Skeletal muscle tissue (tissue), 4 donors: Measurements from ENCODE around the gene MAML3. TPM values are rescaled to one million over a fixed set of nuclear protein-coding genes. Genes with fewer than 3 reads are reported as not detected.

Source experiments
- H3K27ac ChIP-seq: one replicate; pipeline ENCODE4 v1.7.0; 2013; ENCODE audit warnings: mild to moderate bottlenecking, low read depth, low read length, inconsistent platforms
- H3K27me3 ChIP-seq, 3 donors: one replicate each; pipeline ENCODE4 v1.7.0; 2013; ENCODE audit warnings: low read length in 3 of 3; ENCODE audit not compliant: control insufficient read depth in 3 of 3, insufficient read depth in 3 of 3
- H3K36me3 ChIP-seq, 3 donors: one replicate each; pipeline ENCODE4 v1.7.0; 2013; ENCODE audit warnings: low read length in 3 of 3; ENCODE audit not compliant: control insufficient read depth in 3 of 3, insufficient read depth in 3 of 3
- H3K4me1 ChIP-seq, 3 donors: one replicate each; pipeline ENCODE4 v1.7.0; 2013; ENCODE audit warnings: low read length in 3 of 3, mild to moderate bottlenecking in 3 of 3; ENCODE audit not compliant: control insufficient read depth in 3 of 3, insufficient read depth in 3 of 3
- H3K4me3 ChIP-seq, 3 donors: one replicate each; pipeline ENCODE4 v1.7.0; 2013; ENCODE audit warnings: low read length in 3 of 3
- H3K9ac ChIP-seq, 3 donors: one replicate each; pipeline ENCODE4 v1.7.0; 2013; ENCODE audit warnings: low read length in 3 of 3, mild to moderate bottlenecking in 3 of 3, moderate library complexity in 2 of 3, low read depth in 1 of 3
- H3K9me3 ChIP-seq, 3 donors: one replicate each; pipeline ENCODE4 v1.7.0; 2013; ENCODE audit warnings: low read length in 3 of 3; ENCODE audit not compliant: control insufficient read depth in 3 of 3
- total RNA-seq: library from RNA; depleted of rRNA; stranded (reverse); fragments of >200 nt; gene quantifications from one replicate; pipeline ENCODE4 v1.2.3, GENCODE V29; 2014
- donor health status: Osteomylitis.

MAML3 gene
- total RNA-seq = 3.1 TPM

DNA sequence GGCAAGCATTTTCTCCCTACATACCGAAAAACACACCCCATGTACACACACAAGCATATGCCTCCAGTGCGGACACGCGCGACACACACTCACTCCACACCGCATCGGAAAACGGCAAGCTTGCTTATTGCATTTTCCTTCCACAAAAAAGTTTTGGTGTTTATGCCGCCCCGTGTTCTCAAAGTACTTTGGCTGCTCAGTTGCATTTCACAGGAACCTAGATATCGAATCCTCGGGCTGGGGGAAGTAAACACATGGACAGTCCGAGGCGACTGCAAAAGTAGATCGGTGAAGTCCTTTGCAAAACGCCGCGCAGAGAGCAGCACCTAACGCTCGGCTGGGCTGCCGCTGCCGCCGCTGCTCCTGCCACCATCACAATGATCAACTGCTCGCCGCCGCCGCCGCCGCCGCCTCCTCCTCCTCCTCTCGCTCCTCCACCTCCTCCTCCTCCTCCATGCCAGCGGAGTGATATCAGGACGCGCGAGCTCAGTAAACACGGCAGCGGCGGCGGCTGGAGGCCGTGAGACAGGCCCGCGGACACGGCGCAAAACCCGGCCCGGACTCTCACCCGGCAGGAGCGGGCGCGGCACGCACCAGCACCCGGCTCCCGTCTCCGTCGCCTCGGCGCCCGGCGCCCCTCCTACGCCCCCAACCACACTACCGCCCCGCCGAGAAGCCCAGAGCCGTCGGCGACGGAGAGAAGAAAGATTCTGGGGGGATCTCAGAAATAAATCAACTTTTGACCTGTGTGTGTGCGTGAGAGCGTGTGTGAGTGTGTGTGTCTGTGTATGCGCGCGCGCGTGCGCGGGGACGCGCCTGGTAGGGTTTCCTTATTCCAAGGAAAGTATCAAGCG is at the start of gene MAML3:
MAML3 (minus strand) TSS at position 467 of the 854 bp plus-strand sequence. CDS start 857 bp downstream, outside the sequence.
- peak within 1 kb of the TSS; percentile 90 to 97 (median 91) for H3K9ac ChIP-seq
- H3K4me1 ChIP-seq = peaks cover 0 to 4% (median 2%) of the 10 kb centered on the region in 3 donors

DNA sequence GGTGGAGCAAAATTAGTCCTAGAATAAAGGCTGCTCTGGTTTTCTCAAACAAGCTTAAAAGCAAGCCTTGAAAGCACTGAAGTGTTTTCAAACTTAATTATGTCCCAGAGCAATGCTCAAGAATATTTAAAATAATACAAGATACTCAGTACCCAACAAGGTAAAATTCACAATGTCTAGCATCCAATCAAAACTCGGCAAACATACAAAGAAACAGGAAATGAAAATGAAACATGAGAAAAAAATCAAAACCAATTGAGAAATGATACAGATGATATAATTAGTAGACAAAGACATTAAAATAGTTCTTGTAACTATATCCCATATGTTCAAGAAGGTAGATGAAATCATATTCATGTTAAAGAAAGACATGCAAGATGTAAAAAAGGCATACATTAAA is 45.0 kb upstream of the MAML3 start:
- Histone ChIP-seq H3K4me1 (no peaks in the 10 kb centered on the region), H3K9ac (no peak overlapping the region), H3K9me3 (no peaks in the 10 kb centered on the region), H3K36me3 (no peaks in the 10 kb centered on the region), H3K27ac (no peak overlapping the region), H3K4me3 (no peak overlapping the region), H3K27me3 (no peaks in the 10 kb centered on the region)

More for the DNA sequence above, at the start of gene MAML3:
- H3K27me3 ChIP-seq = no peaks in the 10 kb centered on the region
- H3K36me3 ChIP-seq = no peaks in the 10 kb centered on the region
- H3K27ac ChIP-seq = peak within 1 kb of the TSS; percentile 94
- no peaks in the 10 kb centered on the region for H3K9me3 ChIP-seq
- peak within 1 kb of the TSS; percentile 77 to 94 (median 94) for H3K4me3 ChIP-seq

DNA sequence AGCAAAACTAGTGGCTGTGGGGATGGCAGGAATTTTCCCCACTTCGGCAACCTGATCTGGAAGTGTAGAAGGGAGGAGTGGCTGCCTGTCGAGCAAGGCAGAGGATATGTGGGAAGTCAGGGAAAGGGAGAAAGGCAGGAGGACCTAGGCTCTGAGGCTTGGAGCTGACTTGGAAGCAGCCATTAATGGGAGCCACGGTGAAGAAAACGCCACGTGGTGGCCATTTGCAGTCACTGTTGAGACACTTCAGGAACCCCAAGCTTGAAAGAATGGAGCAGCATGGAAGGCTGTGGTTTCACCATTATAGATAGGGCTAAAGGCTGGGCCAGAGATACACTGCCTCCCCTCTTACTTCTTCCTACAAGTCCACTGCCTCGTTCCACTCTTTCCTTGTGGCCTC is 41.8 kb upstream of the MAML3 start:
- no peak overlapping the region for H3K9ac ChIP-seq

DNA sequence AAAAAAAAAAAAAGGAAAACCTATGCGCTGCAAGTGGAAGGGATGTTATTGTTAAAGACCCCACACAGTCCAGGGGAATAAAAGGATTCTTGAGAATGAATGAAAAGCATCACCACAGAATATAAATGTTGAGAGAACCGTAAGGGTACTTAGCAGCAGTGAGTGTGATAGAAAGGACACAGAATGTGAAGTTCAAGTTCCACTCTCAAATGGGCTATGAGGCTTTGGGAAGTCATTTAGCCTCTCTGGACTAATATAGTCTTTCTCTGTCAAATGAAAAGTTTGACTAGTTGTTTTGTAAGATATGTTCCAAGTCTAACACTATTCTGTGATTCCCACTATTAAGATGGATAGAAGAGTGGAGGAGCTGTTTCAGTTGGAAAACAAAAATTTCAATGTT is 35.8 kb upstream of the MAML3 start:
- no peaks in the 10 kb centered on the region for H3K9me3 ChIP-seq
- H3K4me3 ChIP-seq = no peak overlapping the region
- no peaks in the 10 kb centered on the region for H3K27me3 ChIP-seq
- no peak overlapping the region for H3K9ac ChIP-seq
- H3K4me1 ChIP-seq = no peaks in the 10 kb centered on the region
- H3K36me3 ChIP-seq = no peaks in the 10 kb centered on the region
- H3K27ac ChIP-seq = no peak overlapping the region

More for the DNA sequence above, 41.8 kb upstream of the MAML3 start:
- no peaks in the 10 kb centered on the region for H3K4me1 ChIP-seq
- H3K9me3 ChIP-seq = no peaks in the 10 kb centered on the region
- H3K4me3 ChIP-seq = no peak overlapping the region
- H3K36me3 ChIP-seq = no peaks in the 10 kb centered on the region
- H3K27ac ChIP-seq = no peak overlapping the region
- no peaks in the 10 kb centered on the region for H3K27me3 ChIP-seq

DNA sequence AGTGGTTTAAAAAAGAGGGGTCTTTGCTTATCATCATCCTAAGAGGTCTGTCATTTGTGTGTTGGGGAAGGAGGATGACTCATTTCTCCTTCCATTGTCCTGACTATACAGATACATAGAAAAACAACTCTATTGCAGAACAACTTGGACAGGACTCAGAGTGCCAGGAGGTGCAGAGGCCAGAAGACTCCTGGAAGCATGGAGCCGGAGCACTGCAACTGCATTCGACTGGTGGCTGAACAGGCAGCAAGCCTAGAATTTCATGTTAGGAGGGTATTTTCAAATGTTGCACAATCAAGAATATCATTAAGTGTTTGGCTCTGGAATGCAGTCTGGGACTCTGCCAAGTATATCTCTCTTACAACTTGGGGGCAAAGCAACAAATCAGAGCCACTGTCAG is 35.0 kb upstream of the MAML3 start:
- Histone ChIP-seq H3K4me3 (no peak overlapping the region), H3K9ac (no peak overlapping the region)

DNA sequence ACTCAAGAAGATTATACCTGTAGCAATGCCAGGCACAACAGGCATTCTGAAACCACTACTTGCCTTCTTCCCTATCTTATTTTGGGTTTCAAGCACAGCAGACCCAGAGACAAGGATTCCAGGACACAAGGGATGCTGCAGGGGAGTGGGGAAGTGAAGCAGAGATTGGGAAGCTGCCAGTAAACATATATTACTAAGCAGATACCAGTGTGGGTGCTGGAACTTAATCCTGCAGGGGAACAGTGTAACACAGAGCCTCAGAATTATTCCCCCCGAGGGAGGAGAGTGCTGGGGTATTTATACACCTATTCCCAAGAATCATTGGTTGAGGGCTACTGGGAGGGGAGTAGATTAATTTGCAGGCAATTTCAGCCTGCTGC is 33.3 kb upstream of the MAML3 start:
- Histone ChIP-seq H3K4me1 (no peaks in the 10 kb centered on the region), H3K27ac (no peak overlapping the region), H3K36me3 (no peaks in the 10 kb centered on the region), H3K9ac (no peak overlapping the region), H3K27me3 (no peaks in the 10 kb centered on the region), H3K9me3 (no peaks in the 10 kb centered on the region), H3K4me3 (no peak overlapping the region)

More for the DNA sequence above, 35.0 kb upstream of the MAML3 start:
- H3K9me3 ChIP-seq = no peaks in the 10 kb centered on the region
- H3K27ac ChIP-seq = no peak overlapping the region
- H3K36me3 ChIP-seq = no peaks in the 10 kb centered on the region
- H3K4me1 ChIP-seq = no peaks in the 10 kb centered on the region
- H3K27me3 ChIP-seq = no peaks in the 10 kb centered on the region

DNA sequence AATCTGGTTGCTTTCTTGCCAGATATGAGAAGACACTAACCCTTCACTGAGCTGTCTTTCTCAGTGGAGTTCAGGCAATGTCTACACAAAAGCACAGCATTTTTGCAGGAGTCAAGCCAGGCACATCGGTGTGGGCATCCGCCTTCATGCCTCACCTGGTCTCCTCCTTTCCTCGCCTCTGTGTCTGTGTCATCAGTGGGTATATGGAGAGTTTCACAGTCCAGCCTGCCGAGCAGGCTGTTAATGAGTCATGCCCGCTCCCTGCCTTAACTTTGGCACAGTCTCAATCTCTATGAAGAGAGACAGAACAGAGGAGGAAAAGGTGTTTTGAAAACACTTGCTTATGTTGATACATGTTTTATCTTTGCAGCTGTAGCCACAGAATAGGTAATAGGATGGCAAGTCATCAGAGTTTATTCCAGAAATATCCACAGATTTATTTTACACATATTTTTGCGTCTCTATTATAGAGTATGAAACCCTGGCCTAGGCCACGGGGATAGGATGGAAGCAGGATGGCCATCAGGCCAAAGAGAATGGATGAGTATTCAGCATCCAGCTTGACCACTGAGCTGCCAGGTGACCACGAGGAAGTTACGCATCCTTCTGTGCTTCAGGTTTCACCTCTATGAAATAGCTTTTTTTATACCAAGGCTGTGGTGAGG is 32.8 kb upstream of the MAML3 start:
- H3K9me3 ChIP-seq = no peaks in the 10 kb centered on the region
- H3K4me1 ChIP-seq = no peaks in the 10 kb centered on the region
- no peaks in the 10 kb centered on the region for H3K27me3 ChIP-seq
- H3K36me3 ChIP-seq = no peaks in the 10 kb centered on the region
- H3K4me3 ChIP-seq = no peak overlapping the region
- no peak overlapping the region for H3K27ac ChIP-seq
- no peak overlapping the region for H3K9ac ChIP-seq

DNA sequence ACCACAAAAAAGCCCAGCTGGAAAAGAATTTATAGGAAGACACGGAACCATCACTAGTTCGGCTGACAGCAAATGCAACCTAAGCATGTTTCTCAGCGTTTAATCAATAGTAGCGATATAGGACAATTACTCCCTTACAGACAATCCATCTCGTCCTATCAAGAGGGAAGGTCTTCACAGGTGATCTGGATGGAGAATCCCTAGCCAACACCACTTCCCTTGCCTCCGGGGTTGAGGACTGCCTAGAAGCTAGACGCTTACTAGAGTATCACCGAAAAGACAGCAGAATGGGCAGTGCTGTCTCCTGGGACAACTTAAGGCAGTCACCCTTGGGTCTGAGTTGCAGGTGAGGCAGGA is 32.1 kb upstream of the MAML3 start:
- H3K4me1 ChIP-seq = no peaks in the 10 kb centered on the region
- H3K27ac ChIP-seq = no peak overlapping the region
- H3K4me3 ChIP-seq = no peak overlapping the region
- H3K27me3 ChIP-seq = no peaks in the 10 kb centered on the region
- H3K9ac ChIP-seq = no peak overlapping the region
- no peaks in the 10 kb centered on the region for H3K36me3 ChIP-seq
- no peaks in the 10 kb centered on the region for H3K9me3 ChIP-seq

DNA sequence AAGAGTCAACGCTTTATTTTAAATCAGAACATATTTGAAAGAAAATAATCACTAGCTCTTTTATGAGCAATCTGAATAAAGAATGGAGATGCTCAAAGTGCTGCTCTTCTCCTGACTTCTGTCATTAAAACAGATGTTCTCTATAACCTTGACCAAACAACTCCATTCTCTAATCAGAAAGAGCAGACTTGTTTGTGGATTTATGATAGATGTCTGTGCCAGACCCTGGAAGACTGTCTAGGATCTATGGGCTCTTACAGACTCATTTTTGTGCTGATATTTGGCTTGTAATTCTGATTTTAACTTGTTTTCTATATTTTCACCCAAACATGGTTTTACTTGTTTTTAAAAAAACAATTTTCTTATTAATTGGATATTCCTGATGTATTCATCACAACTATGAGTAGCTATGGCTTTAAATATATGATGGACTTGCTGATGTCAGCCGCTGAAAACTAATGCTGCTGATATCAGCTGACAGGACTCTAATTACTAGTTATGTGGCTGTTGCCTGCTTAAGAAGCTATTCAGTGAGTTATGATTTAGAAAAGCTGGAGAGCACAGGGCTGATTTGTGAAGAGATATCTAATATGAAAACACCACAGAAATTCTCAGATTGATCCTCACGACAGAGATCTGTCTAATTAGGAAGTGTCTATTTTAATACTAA is 31.6 kb upstream of the MAML3 start:
- H3K9me3 ChIP-seq = no peaks in the 10 kb centered on the region
- no peaks in the 10 kb centered on the region for H3K4me1 ChIP-seq
- H3K9ac ChIP-seq = no peak overlapping the region

DNA sequence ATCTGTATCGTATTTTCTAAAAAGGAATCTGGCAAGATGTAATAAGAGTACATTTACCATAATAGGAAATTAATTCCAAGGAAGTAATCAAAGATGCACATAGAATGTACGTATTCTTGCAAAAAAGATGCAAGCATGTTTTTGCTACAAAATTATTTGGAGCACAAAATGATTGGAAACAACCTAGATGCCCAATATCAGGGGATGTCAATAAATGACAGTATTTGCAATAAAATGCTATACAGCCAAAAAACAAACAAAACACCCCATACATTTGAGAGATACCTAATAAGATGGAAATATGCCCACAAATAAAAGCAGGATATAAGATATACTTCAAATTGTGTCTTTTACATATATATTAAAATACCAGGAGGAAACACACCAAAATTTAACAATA is 29.3 kb upstream of the MAML3 start:
- Histone ChIP-seq H3K36me3 (no peaks in the 10 kb centered on the region), H3K27me3 (no peaks in the 10 kb centered on the region), H3K4me3 (no peak overlapping the region), H3K9ac (no peak overlapping the region), H3K9me3 (no peaks in the 10 kb centered on the region), H3K27ac (no peak overlapping the region), H3K4me1 (no peaks in the 10 kb centered on the region)

More for the DNA sequence above, 31.6 kb upstream of the MAML3 start:
- Histone ChIP-seq H3K4me3 (no peak overlapping the region), H3K27me3 (no peaks in the 10 kb centered on the region), H3K27ac (no peak overlapping the region), H3K36me3 (no peaks in the 10 kb centered on the region)
